GM12874 (cell line): ENCODE results near the gene ARL14EP.
A peak's percentile ranks its signal among the peaks of the same experiment; 100 is the strongest.

Source experiments
- TF ChIP-seq, protein P1 (sequence below): IDR thresholded peaks from 2 replicates; pipeline ENCODE4 v1.5.1; 2011; ENCODE audit warnings: low read depth, mild to moderate bottlenecking, control low read depth, low read length, moderate library complexity; ENCODE audit not compliant: insufficient read depth

ARL14EP gene

DNA sequence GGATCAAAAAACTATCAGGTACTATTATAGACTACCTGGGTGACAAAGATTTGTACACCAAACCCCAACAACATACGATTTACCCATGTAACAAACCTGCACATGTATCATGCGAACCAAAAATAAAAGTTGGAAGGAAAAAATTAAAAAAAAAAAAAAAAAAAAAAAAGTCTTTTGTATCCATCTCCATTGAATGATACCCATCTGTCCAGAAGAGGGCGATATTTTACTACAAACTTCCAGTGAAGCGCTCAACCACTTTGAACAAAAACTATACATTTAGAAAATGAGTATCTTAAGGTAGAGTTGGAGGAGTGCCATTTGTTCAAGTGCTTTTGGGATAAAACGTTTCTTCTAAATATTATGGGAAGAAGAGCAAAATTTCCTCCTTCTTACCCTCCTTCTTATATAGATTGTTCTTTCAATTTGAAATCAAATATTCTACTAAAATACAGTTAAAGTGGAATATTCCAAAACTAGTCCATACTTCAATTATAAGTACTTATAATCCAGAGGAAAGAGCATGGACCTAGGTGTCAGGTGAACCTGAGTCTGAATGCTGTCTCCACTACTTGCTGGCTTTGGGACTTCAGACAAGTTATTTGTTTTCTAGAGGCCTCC, 23.3 kb downstream of the ARL14EP start:
- TF ChIP-seq, protein P1, sequence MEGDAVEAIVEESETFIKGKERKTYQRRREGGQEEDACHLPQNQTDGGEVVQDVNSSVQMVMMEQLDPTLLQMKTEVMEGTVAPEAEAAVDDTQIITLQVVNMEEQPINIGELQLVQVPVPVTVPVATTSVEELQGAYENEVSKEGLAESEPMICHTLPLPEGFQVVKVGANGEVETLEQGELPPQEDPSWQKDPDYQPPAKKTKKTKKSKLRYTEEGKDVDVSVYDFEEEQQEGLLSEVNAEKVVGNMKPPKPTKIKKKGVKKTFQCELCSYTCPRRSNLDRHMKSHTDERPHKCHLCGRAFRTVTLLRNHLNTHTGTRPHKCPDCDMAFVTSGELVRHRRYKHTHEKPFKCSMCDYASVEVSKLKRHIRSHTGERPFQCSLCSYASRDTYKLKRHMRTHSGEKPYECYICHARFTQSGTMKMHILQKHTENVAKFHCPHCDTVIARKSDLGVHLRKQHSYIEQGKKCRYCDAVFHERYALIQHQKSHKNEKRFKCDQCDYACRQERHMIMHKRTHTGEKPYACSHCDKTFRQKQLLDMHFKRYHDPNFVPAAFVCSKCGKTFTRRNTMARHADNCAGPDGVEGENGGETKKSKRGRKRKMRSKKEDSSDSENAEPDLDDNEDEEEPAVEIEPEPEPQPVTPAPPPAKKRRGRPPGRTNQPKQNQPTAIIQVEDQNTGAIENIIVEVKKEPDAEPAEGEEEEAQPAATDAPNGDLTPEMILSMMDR, result peak; percentile 32; the same call in 1 of the 2 replicates

GRCh38 chr11:30348035-30348434, 25.1 kb downstream of the ARL14EP start:
- TF ChIP-seq, protein P1, result no peak

GRCh38 chr11:30349885-30350284, 27.0 kb downstream of the ARL14EP start:
- TF ChIP-seq, protein P1, result no peak

GRCh38 chr11:30350384-30350783, 27.5 kb downstream of the ARL14EP start:
- TF ChIP-seq, protein P1, result no peak

- TF ChIP-seq, protein P1, result no peak
Observed at GRCh38 chr11:30351061-30351460, 28.2 kb downstream of the ARL14EP start.

DNA sequence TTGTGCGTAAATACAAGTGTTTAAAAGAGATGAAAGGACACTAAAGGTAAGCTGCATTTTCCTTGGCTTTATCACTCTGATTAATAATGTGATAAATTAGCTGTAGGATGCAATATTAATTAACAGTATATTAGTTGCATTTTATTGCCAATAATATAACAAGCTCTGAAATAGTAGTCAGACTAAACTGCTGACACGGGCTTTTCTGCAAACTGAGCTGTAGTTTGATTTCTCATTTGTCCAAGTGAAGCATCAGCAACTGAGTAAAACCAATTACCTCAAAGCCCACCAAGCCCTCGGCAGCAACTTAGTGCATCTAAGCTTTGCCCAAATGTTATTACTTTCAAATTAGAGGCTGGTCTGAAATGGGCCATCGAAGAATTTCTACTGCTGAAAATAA, 33.5 kb downstream of the ARL14EP start:
- TF ChIP-seq, protein P1, result no peak

DNA sequence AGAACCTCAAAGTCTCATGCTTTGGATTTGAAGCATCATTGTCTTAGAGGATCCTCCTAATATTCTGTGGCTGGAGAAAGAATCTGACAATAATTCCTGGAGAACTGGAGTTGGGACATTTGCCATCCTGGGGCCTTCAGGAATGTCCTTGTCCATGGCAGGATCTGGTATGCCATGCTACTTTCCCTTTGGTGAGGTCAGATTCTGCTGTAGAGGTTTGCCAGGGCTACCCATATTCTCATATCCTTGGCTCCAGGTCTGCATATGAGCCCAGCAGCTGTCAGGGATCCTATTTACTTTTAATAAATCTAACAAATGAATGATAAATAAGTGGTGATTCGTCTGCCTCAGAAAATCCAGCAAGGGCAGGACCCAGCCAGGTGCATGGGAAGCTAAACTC, 35.0 kb downstream of the ARL14EP start:
- TF ChIP-seq, protein P1, result no peak
